WTC11 (cell line): ENCODE results near the gene SLITRK3. TPM values are rescaled to one million over a fixed set of nuclear protein-coding genes. Genes with fewer than 3 reads are reported as not detected.

Experiments used
- ATAC-seq: fragments of 200-7000 bp; cut with Tn5 transposase; 2 replicates; pipeline ENCODE4 v1.10.0; 2021; ENCODE audit warnings: mild to moderate bottlenecking, moderate library complexity
- CTCF ChIA-PET: fragments of 300-600 bp; sonication (Branson Sonifier 250); formaldehyde crosslinking; loops from one replicate; lab custom pipeline; 2021; ENCODE audit warnings: antibody characterized with exemption; lab: Charles Lee
- POLR2A ChIA-PET: fragments of 350-600 bp; sonication (Branson Sonifier 250); formaldehyde crosslinking; loops from one replicate; lab custom pipeline; 2021; ENCODE audit warnings: antibody characterized with exemption; lab: Charles Lee
- DNase-seq: peaks from one replicate; pipeline ENCODE4 v3.0.0; 2021; ENCODE audit warnings: low spot score
- H3K27ac Mint-ChIP-seq: 2 replicates; pipeline ENCODE4 v1.8.0; 2021; ENCODE audit warnings: mixed read lengths
- H3K27me3 Mint-ChIP-seq: 2 replicates; pipeline ENCODE4 v1.8.0; 2021; ENCODE audit warnings: low read depth, mild to moderate bottlenecking, moderate library complexity, mixed read lengths
- H3K36me3 Mint-ChIP-seq: 2 replicates; pipeline ENCODE4 v1.8.0; 2021; ENCODE audit warnings: mixed read lengths
- H3K4me1 Mint-ChIP-seq: 2 replicates; pipeline ENCODE4 v1.8.0; 2022; ENCODE audit warnings: mixed read lengths
- H3K4me3 Mint-ChIP-seq: 2 replicates; pipeline ENCODE4 v1.8.0; 2021; ENCODE audit warnings: mild to moderate bottlenecking, moderate library complexity, mixed read lengths
- H3K9me3 Mint-ChIP-seq: 2 replicates; pipeline ENCODE4 v1.8.0; 2021; ENCODE audit warnings: mixed read lengths
- ATF1 ChIP-seq: sonication (generic); formaldehyde crosslinking; IDR thresholded peaks from 2 replicates; pipeline ENCODE4 v1.8.1; 2023; ENCODE audit warnings: mild to moderate bottlenecking, moderate library complexity, missing genetic modification reagents
- EMX1 ChIP-seq: fragments of 250-450 bp; sonication (Bioruptor Pico); IDR thresholded peaks from 2 replicates; pipeline ENCODE4 v1.8.0; 2021; ENCODE audit warnings: mild to moderate bottlenecking
- GRHL2 ChIP-seq: fragments of 250-450 bp; sonication (Bioruptor Pico); IDR thresholded peaks from 2 replicates; pipeline ENCODE4 v1.8.0; 2022; ENCODE audit warnings: mild to moderate bottlenecking, moderate library complexity; ENCODE audit not compliant: insufficient replicate concordance, severe bottlenecking
- HMGA2 ChIP-seq: fragments of 250-450 bp; sonication (Bioruptor Pico); IDR thresholded peaks from 2 replicates; pipeline ENCODE4 v1.4.0; 2021; ENCODE audit warnings: mild to moderate bottlenecking, moderate library complexity
- KAT7 ChIP-seq: sonication (generic); formaldehyde crosslinking; IDR thresholded peaks from 2 replicates; pipeline ENCODE4 v1.8.1; 2023; ENCODE audit warnings: missing genetic modification reagents, mild to moderate bottlenecking, borderline replicate concordance
- NFYB ChIP-seq: sonication (generic); formaldehyde crosslinking; conservative IDR thresholded peaks from 2 replicates; pipeline ENCODE4 v1.8.0; 2022; ENCODE audit warnings: low read depth, missing genetic modification reagents
- NR1H2 ChIP-seq: sonication (generic); formaldehyde crosslinking; IDR thresholded peaks from 2 replicates; pipeline ENCODE4 v1.9.0; 2021; ENCODE audit warnings: mild to moderate bottlenecking, moderate library complexity, missing genetic modification reagents
- RELA ChIP-seq: sonication (generic); formaldehyde crosslinking; IDR thresholded peaks from 2 replicates; pipeline ENCODE4 v1.8.1; 2022; ENCODE audit warnings: missing genetic modification reagents, mild to moderate bottlenecking, borderline replicate concordance
- SOX15 ChIP-seq: fragments of 250-450 bp; sonication (Bioruptor Pico); IDR thresholded peaks from 2 replicates; pipeline ENCODE4 v1.9.0; 2021; ENCODE audit warnings: mild to moderate bottlenecking
- SP1 ChIP-seq: sonication (generic); formaldehyde crosslinking; conservative IDR thresholded peaks from 2 replicates; pipeline ENCODE4 v1.8.1; 2022; ENCODE audit warnings: missing genetic modification reagents
- TEAD1 ChIP-seq: sonication (generic); formaldehyde crosslinking; IDR thresholded peaks from 2 replicates; pipeline ENCODE4 v1.8.0; 2022; ENCODE audit warnings: mild to moderate bottlenecking, missing genetic modification reagents
- ZBTB21 ChIP-seq: sonication (generic); formaldehyde crosslinking; IDR thresholded peaks from 2 replicates; pipeline ENCODE4 v1.8.1; 2023; ENCODE audit warnings: mild to moderate bottlenecking, missing genetic modification reagents, borderline replicate concordance
- ZNF396 ChIP-seq: fragments of 250-450 bp; sonication (Bioruptor Pico); IDR thresholded peaks from 2 replicates; pipeline ENCODE4 v1.8.0; 2021; ENCODE audit warnings: mild to moderate bottlenecking, moderate library complexity, borderline replicate concordance
- ZNF671 ChIP-seq: fragments of 250-450 bp; sonication (Bioruptor Pico); IDR thresholded peaks from 2 replicates; pipeline ENCODE4 v1.8.0; 2021; ENCODE audit warnings: mild to moderate bottlenecking
- total RNA-seq: library from RNA; stranded (reverse); gene quantifications from 3 replicates; pipeline ENCODE4 v1.2.3, GENCODE V29; 2021
- TF ChIP-seq, protein P1 (sequence below): sonication (generic); formaldehyde crosslinking; IDR thresholded peaks from 2 replicates; pipeline ENCODE4 v1.8.0; 2022; ENCODE audit warnings: mild to moderate bottlenecking, missing genetic modification reagents
- TF ChIP-seq, protein P2 (sequence below): sonication (generic); formaldehyde crosslinking; IDR thresholded peaks from 2 replicates; pipeline ENCODE4 v1.8.1; 2023; ENCODE audit warnings: mild to moderate bottlenecking, missing genetic modification reagents, borderline replicate concordance
- TF ChIP-seq, protein P3 (sequence below): sonication (generic); formaldehyde crosslinking; IDR thresholded peaks from 2 replicates; pipeline ENCODE4 v1.8.1; 2022; ENCODE audit warnings: low read depth, mild to moderate bottlenecking, moderate library complexity, missing genetic modification reagents, borderline replicate concordance
- TF ChIP-seq, protein P4 (sequence below): sonication (generic); formaldehyde crosslinking; IDR thresholded peaks from 2 replicates; pipeline ENCODE4 v1.8.0; 2022; ENCODE audit warnings: mild to moderate bottlenecking, missing genetic modification reagents
- TF ChIP-seq, protein P5 (sequence below): sonication (generic); formaldehyde crosslinking; IDR thresholded peaks from 2 replicates; pipeline ENCODE4 v1.8.1; 2023; ENCODE audit warnings: mild to moderate bottlenecking, missing genetic modification reagents, moderate library complexity
- TF ChIP-seq, protein P6 (sequence below): fragments of 250-450 bp; sonication (Bioruptor Pico); IDR thresholded peaks from 2 replicates; pipeline ENCODE4 v1.8.0; 2021; ENCODE audit warnings: mild to moderate bottlenecking
- TF ChIP-seq, protein P7 (sequence below): sonication (generic); formaldehyde crosslinking; conservative IDR thresholded peaks from 2 replicates; pipeline ENCODE4 v1.8.1; 2023; ENCODE audit warnings: mild to moderate bottlenecking, low read depth, missing genetic modification reagents, moderate library complexity

Gene SLITRK3
- total RNA-seq, 1 experiment from 2014 or later: 4.4 TPM

DNA sequence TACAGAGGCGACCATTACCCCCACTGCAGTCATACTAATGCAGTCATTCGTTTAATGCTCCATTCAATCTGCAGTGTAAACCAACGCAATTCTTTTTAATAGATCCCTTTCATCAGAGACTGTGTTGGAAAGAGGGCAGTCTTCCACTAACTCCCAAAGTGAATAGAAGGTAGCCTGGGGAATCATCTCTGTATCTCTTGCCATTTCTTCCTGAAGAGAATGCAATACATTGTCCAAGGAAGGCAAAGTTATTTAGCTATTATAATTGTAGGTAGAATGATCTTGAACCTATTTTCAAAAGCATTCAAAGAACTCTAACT is 1.3 kb upstream of the SLITRK3 start:
- DNase-seq: no peak
- no peak for ATAC-seq
- TF ChIP-seq, protein P1, sequence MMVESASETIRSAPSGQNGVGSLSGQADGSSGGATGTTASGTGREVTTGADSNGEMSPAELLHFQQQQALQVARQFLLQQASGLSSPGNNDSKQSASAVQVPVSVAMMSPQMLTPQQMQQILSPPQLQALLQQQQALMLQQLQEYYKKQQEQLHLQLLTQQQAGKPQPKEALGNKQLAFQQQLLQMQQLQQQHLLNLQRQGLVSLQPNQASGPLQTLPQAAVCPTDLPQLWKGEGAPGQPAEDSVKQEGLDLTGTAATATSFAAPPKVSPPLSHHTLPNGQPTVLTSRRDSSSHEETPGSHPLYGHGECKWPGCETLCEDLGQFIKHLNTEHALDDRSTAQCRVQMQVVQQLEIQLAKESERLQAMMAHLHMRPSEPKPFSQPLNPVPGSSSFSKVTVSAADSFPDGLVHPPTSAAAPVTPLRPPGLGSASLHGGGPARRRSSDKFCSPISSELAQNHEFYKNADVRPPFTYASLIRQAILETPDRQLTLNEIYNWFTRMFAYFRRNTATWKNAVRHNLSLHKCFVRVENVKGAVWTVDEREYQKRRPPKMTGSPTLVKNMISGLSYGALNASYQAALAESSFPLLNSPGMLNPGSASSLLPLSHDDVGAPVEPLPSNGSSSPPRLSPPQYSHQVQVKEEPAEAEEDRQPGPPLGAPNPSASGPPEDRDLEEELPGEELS (CRISPR knock-in tag): no peak
- no peak for TF ChIP-seq HMGA2
- no peak for TF ChIP-seq SP1 (CRISPR knock-in tag)
- TF ChIP-seq, protein P2, sequence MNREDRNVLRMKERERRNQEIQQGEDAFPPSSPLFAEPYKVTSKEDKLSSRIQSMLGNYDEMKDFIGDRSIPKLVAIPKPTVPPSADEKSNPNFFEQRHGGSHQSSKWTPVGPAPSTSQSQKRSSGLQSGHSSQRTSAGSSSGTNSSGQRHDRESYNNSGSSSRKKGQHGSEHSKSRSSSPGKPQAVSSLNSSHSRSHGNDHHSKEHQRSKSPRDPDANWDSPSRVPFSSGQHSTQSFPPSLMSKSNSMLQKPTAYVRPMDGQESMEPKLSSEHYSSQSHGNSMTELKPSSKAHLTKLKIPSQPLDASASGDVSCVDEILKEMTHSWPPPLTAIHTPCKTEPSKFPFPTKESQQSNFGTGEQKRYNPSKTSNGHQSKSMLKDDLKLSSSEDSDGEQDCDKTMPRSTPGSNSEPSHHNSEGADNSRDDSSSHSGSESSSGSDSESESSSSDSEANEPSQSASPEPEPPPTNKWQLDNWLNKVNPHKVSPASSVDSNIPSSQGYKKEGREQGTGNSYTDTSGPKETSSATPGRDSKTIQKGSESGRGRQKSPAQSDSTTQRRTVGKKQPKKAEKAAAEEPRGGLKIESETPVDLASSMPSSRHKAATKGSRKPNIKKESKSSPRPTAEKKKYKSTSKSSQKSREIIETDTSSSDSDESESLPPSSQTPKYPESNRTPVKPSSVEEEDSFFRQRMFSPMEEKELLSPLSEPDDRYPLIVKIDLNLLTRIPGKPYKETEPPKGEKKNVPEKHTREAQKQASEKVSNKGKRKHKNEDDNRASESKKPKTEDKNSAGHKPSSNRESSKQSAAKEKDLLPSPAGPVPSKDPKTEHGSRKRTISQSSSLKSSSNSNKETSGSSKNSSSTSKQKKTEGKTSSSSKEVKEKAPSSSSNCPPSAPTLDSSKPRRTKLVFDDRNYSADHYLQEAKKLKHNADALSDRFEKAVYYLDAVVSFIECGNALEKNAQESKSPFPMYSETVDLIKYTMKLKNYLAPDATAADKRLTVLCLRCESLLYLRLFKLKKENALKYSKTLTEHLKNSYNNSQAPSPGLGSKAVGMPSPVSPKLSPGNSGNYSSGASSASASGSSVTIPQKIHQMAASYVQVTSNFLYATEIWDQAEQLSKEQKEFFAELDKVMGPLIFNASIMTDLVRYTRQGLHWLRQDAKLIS: no peak
- TF ChIP-seq TEAD1 (CRISPR knock-in tag): no peak
- no peak for TF ChIP-seq EMX1
- no peak for TF ChIP-seq SOX15 (CRISPR knock-in tag)
- H3K27ac Mint-ChIP-seq: no peak overlapping the region
- H3K4me1 Mint-ChIP-seq: peaks cover 12% of the 10 kb centered on the region
- CTCF ChIA-PET: interaction anchor here (1.7 kb wide), 1 partner anchor 9 kb away, joined by 11 read pairs; no protein-coding TSS in a partner anchor
- no peaks in the 10 kb centered on the region for H3K36me3 Mint-ChIP-seq
- POLR2A ChIA-PET: interaction anchor here (0.7 kb wide), 1 partner anchor 9 kb away, joined by 3 read pairs; no protein-coding TSS in a partner anchor
- peak overlapping the region; percentile 86 for H3K4me3 Mint-ChIP-seq
- no peaks in the 10 kb centered on the region for H3K9me3 Mint-ChIP-seq
- H3K27me3 Mint-ChIP-seq: peaks cover 53% of the 10 kb centered on the region

DNA sequence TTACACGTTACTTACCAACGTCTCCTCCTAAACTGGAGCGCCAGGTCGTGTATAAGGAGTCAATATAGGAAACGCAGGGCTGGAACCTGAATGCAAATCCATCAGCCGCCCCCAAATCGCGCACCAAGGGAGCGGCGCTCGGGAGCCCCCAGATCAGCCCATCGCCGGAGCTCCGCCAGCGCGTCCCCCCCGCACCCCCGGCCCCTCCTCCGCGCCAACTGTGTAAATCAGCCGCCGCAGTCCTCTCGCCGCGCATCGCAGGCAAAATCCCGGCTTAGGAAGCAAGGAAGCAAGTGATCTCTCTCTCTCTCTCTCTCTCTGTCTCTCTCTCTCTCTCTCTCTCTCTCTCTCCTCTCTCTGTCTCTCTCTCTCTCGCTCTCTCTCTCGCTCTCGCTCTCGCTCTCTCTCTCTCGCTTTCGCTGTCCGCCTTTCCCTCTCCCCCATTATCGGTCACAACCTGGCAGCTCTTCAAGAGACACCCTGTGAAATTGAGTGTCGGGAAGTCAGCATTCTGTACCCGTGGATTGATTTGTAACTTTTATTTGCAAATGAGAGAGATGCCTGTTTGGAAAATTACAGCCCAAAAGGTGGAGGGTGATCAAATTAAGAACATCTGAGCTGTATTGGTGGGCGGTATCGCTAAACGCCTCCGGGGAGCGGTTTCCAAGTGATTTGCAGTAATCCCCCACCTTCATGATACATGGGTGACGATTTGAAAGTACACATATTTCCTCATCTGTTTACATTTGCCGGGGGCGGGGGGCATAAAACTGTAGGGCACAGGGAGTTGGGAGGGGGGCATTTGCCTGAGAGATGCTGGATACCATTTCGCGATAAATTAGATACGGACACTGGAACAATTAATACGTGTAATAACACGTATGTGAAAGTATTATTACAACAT is 645 bp upstream of the SLITRK3 start:
- H3K36me3 Mint-ChIP-seq: no peaks in the 10 kb centered on the region
- peaks cover 17% of the 10 kb centered on the region for H3K4me1 Mint-ChIP-seq
- ChIA-PET CTCF (interaction anchor here (1.7 kb wide), 1 partner anchor 10 kb away, joined by 11 read pairs; no protein-coding TSS in a partner anchor), POLR2A (interaction anchor here (0.7 kb wide), 1 partner anchor 10 kb away, joined by 3 read pairs; no protein-coding TSS in a partner anchor)
- H3K27ac Mint-ChIP-seq: no peak overlapping the region
- peak; percentile 4; the same call in 1 of the 2 replicates for ATAC-seq
- peak overlapping the region; percentile 86 for H3K4me3 Mint-ChIP-seq
- no peaks in the 10 kb centered on the region for H3K9me3 Mint-ChIP-seq
- H3K27me3 Mint-ChIP-seq: peaks cover 53% of the 10 kb centered on the region
- DNase-seq: peak; percentile 48
- TF ChIP-seq, protein P3, sequence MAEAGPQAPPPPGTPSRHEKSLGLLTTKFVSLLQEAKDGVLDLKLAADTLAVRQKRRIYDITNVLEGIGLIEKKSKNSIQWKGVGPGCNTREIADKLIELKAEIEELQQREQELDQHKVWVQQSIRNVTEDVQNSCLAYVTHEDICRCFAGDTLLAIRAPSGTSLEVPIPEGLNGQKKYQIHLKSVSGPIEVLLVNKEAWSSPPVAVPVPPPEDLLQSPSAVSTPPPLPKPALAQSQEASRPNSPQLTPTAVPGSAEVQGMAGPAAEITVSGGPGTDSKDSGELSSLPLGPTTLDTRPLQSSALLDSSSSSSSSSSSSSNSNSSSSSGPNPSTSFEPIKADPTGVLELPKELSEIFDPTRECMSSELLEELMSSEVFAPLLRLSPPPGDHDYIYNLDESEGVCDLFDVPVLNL (CRISPR knock-in tag): no peak
- TF ChIP-seq, protein P4, sequence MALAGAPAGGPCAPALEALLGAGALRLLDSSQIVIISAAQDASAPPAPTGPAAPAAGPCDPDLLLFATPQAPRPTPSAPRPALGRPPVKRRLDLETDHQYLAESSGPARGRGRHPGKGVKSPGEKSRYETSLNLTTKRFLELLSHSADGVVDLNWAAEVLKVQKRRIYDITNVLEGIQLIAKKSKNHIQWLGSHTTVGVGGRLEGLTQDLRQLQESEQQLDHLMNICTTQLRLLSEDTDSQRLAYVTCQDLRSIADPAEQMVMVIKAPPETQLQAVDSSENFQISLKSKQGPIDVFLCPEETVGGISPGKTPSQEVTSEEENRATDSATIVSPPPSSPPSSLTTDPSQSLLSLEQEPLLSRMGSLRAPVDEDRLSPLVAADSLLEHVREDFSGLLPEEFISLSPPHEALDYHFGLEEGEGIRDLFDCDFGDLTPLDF (CRISPR knock-in tag): no peak
- no peak for TF ChIP-seq RELA (CRISPR knock-in tag)
- TF ChIP-seq, protein P5, sequence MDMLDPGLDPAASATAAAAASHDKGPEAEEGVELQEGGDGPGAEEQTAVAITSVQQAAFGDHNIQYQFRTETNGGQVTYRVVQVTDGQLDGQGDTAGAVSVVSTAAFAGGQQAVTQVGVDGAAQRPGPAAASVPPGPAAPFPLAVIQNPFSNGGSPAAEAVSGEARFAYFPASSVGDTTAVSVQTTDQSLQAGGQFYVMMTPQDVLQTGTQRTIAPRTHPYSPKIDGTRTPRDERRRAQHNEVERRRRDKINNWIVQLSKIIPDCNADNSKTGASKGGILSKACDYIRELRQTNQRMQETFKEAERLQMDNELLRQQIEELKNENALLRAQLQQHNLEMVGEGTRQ: no peak
- TF ChIP-seq, protein P6, sequence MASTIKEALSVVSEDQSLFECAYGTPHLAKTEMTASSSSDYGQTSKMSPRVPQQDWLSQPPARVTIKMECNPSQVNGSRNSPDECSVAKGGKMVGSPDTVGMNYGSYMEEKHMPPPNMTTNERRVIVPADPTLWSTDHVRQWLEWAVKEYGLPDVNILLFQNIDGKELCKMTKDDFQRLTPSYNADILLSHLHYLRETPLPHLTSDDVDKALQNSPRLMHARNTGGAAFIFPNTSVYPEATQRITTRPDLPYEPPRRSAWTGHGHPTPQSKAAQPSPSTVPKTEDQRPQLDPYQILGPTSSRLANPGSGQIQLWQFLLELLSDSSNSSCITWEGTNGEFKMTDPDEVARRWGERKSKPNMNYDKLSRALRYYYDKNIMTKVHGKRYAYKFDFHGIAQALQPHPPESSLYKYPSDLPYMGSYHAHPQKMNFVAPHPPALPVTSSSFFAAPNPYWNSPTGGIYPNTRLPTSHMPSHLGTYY (CRISPR knock-in tag): no peak
- no peak for TF ChIP-seq ZBTB21 (CRISPR knock-in tag)
- no peak for TF ChIP-seq ZNF671 (CRISPR knock-in tag)
- TF ChIP-seq ATF1: no peak
- no peak for TF ChIP-seq NR1H2 (CRISPR knock-in tag)
- TF ChIP-seq GRHL2 (CRISPR knock-in tag): no peak
- no peak for TF ChIP-seq KAT7
- TF ChIP-seq ZNF396 (CRISPR knock-in tag): no peak
- no peak for TF ChIP-seq NFYB
- TF ChIP-seq, protein P7, sequence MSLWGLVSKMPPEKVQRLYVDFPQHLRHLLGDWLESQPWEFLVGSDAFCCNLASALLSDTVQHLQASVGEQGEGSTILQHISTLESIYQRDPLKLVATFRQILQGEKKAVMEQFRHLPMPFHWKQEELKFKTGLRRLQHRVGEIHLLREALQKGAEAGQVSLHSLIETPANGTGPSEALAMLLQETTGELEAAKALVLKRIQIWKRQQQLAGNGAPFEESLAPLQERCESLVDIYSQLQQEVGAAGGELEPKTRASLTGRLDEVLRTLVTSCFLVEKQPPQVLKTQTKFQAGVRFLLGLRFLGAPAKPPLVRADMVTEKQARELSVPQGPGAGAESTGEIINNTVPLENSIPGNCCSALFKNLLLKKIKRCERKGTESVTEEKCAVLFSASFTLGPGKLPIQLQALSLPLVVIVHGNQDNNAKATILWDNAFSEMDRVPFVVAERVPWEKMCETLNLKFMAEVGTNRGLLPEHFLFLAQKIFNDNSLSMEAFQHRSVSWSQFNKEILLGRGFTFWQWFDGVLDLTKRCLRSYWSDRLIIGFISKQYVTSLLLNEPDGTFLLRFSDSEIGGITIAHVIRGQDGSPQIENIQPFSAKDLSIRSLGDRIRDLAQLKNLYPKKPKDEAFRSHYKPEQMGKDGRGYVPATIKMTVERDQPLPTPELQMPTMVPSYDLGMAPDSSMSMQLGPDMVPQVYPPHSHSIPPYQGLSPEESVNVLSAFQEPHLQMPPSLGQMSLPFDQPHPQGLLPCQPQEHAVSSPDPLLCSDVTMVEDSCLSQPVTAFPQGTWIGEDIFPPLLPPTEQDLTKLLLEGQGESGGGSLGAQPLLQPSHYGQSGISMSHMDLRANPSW (CRISPR knock-in tag): no peak
